Duodenal mucosa (tissue), 2 donors: ENCODE measurements around the gene SLC2A9.

Experiments
- H3K27ac ChIP-seq: one replicate; pipeline ENCODE4 v1.7.0; 2013; ENCODE audit warnings: low read depth, low read length
- H3K27me3 ChIP-seq, 2 donors: one replicate each; pipeline ENCODE4 v1.7.0; 2013; ENCODE audit warnings: low read length in 2 of 2, control low read depth in 1 of 2; ENCODE audit not compliant: insufficient read depth in 2 of 2, control insufficient read depth in 1 of 2
- H3K36me3 ChIP-seq, 2 donors: one replicate each; pipeline ENCODE4 v1.7.0; 2013; ENCODE audit warnings: low read length in 2 of 2, control low read depth in 1 of 2; ENCODE audit not compliant: insufficient read depth in 2 of 2, control insufficient read depth in 1 of 2
- H3K4me1 ChIP-seq, 2 donors: one replicate each; pipeline ENCODE4 v1.7.0; 2013; ENCODE audit warnings: low read length in 2 of 2, control low read depth in 1 of 2; ENCODE audit not compliant: insufficient read depth in 2 of 2, control insufficient read depth in 1 of 2
- H3K4me3 ChIP-seq, 2 donors: one replicate each; pipeline ENCODE4 v1.7.0; 2013; ENCODE audit warnings: low read length in 2 of 2, low read depth in 1 of 2
- H3K9ac ChIP-seq, 2 donors: one replicate each; pipeline ENCODE4 v1.7.0; 2013; ENCODE audit warnings: low read length in 2 of 2, low read depth in 1 of 2
- H3K9me3 ChIP-seq, 2 donors: one replicate each; pipeline ENCODE4 v1.7.0; 2013; ENCODE audit warnings: low read length in 2 of 2, control low read depth in 1 of 2; ENCODE audit not compliant: control insufficient read depth in 1 of 2

SLC2A9 gene

GRCh38 chr4:9847968-9848748 lies 173.1 kb downstream of the SLC2A9 start:
- Histone ChIP-seq H3K9me3 (no peaks in the 10 kb centered on the region), H3K9ac (no peak overlapping the region)

GRCh38 chr4:9845791-9846493 lies 175.4 kb downstream of the SLC2A9 start:
- H3K9me3 ChIP-seq = peaks cover 5 to 9% of the 10 kb centered on the region in 2 donors
- H3K4me3 ChIP-seq = no peak overlapping the region
- no peak overlapping the region for H3K9ac ChIP-seq
- H3K4me1 ChIP-seq = no peaks in the 10 kb centered on the region
- no peak overlapping the region for H3K27ac ChIP-seq
- no peaks in the 10 kb centered on the region for H3K27me3 ChIP-seq
- H3K36me3 ChIP-seq = peaks cover 0 to under 1% of the 10 kb centered on the region in 2 donors

More at GRCh38 chr4:9847968-9848748, 173.1 kb downstream of the SLC2A9 start:
- Histone ChIP-seq H3K36me3 (no peaks in the 10 kb centered on the region), H3K27ac (no peak overlapping the region), H3K4me1 (no peaks in the 10 kb centered on the region), H3K27me3 (no peaks in the 10 kb centered on the region), H3K4me3 (no peak overlapping the region)

GRCh38 chr4:9841072-9841471 lies 180.2 kb downstream of the SLC2A9 start:
- Histone ChIP-seq H3K9me3 (peaks cover 5 to 12% of the 10 kb centered on the region in 2 donors), H3K27me3 (no peaks in the 10 kb centered on the region), H3K27ac (no peak overlapping the region), H3K36me3 (peaks cover 0 to 3% of the 10 kb centered on the region in 2 donors), H3K9ac (no peak overlapping the region), H3K4me1 (no peaks in the 10 kb centered on the region), H3K4me3 (no peak overlapping the region)

- H3K36me3 ChIP-seq = peaks cover 8 to 28% of the 10 kb centered on the region in 2 donors
- no peak overlapping the region for H3K27ac ChIP-seq
- H3K4me1 ChIP-seq = no peaks in the 10 kb centered on the region
- no peaks in the 10 kb centered on the region for H3K9me3 ChIP-seq
- no peak overlapping the region for H3K4me3 ChIP-seq
- no peaks in the 10 kb centered on the region for H3K27me3 ChIP-seq
- H3K9ac ChIP-seq = no peak overlapping the region
Measured at GRCh38 chr4:9835430-9835829, 185.9 kb downstream of the SLC2A9 start.

- Histone ChIP-seq H3K4me3 (no peak overlapping the region), H3K9me3 (no peaks in the 10 kb centered on the region), H3K4me1 (no peaks in the 10 kb centered on the region), H3K9ac (no peak overlapping the region), H3K36me3 (peaks cover 8 to 31% of the 10 kb centered on the region in 2 donors), H3K27ac (no peak overlapping the region), H3K27me3 (no peaks in the 10 kb centered on the region)
Measured at GRCh38 chr4:9833421-9833820, 187.9 kb downstream of the SLC2A9 start.

- no peaks in the 10 kb centered on the region for H3K27me3 ChIP-seq
- no peak overlapping the region for H3K27ac ChIP-seq
- no peaks in the 10 kb centered on the region for H3K9me3 ChIP-seq
- H3K9ac ChIP-seq = no peak overlapping the region
- H3K36me3 ChIP-seq = peaks cover 8 to 31% of the 10 kb centered on the region in 2 donors
- H3K4me3 ChIP-seq = no peak overlapping the region
- no peaks in the 10 kb centered on the region for H3K4me1 ChIP-seq
Measured at GRCh38 chr4:9832640-9833039, 188.7 kb downstream of the SLC2A9 start.

- Histone ChIP-seq H3K36me3 (peaks cover 4 to 15% of the 10 kb centered on the region in 2 donors), H3K9me3 (no peaks in the 10 kb centered on the region), H3K9ac (no peak overlapping the region), H3K27ac (no peak overlapping the region), H3K4me3 (no peak overlapping the region), H3K4me1 (no peaks in the 10 kb centered on the region), H3K27me3 (no peaks in the 10 kb centered on the region)
Measured at GRCh38 chr4:9826551-9826950, 194.7 kb downstream of the SLC2A9 start.

- no peaks in the 10 kb centered on the region for H3K4me1 ChIP-seq
- H3K27me3 ChIP-seq = no peaks in the 10 kb centered on the region
- peaks cover 2 to 4% of the 10 kb centered on the region in 2 donors for H3K36me3 ChIP-seq
- no peak overlapping the region for H3K9ac ChIP-seq
- no peak overlapping the region for H3K4me3 ChIP-seq
- no peak overlapping the region for H3K27ac ChIP-seq
- H3K9me3 ChIP-seq = no peaks in the 10 kb centered on the region
Measured at GRCh38 chr4:9825049-9825448, 196.2 kb downstream of the SLC2A9 start.

GRCh38 chr4:9820343-9820742 lies 201.0 kb downstream of the SLC2A9 start:
- no peak overlapping the region for H3K27ac ChIP-seq
- H3K9me3 ChIP-seq = no peaks in the 10 kb centered on the region
- H3K4me1 ChIP-seq = no peaks in the 10 kb centered on the region
- H3K9ac ChIP-seq = no peak overlapping the region
- H3K4me3 ChIP-seq = no peak overlapping the region
- H3K36me3 ChIP-seq = peaks cover 0 to 4% of the 10 kb centered on the region in 2 donors
- H3K27me3 ChIP-seq = no peaks in the 10 kb centered on the region

- Histone ChIP-seq H3K9ac (no peak overlapping the region), H3K9me3 (no peaks in the 10 kb centered on the region), H3K36me3 (no peaks in the 10 kb centered on the region), H3K27ac (no peak overlapping the region), H3K4me1 (no peaks in the 10 kb centered on the region), H3K27me3 (no peaks in the 10 kb centered on the region), H3K4me3 (no peak overlapping the region)
Measured at GRCh38 chr4:9816285-9816684, 205.0 kb downstream of the SLC2A9 start.
